ENCODE results near the gene UAP1L1.

- TF ChIP-seq CTCF (IDR thresholded peaks at IDR 0.05): no peak
- TF ChIP-seq POLR2A (IDR thresholded peaks at IDR 0.05): no peak
These were observed 19.8 kb upstream of the UAP1L1 start for GRCh38 chr9:137057545-137057944.
